GM12872 (cell line): ENCODE measurements around the gene KIT.

ENCODE experiments used
- TF ChIP-seq, protein P1 (sequence below): IDR thresholded peaks from 3 replicates; pipeline ENCODE4 v1.5.1; 2011; ENCODE audit warnings: low read depth, mild to moderate bottlenecking, low read length, moderate library complexity; ENCODE audit not compliant: insufficient read depth

Gene KIT

DNA sequence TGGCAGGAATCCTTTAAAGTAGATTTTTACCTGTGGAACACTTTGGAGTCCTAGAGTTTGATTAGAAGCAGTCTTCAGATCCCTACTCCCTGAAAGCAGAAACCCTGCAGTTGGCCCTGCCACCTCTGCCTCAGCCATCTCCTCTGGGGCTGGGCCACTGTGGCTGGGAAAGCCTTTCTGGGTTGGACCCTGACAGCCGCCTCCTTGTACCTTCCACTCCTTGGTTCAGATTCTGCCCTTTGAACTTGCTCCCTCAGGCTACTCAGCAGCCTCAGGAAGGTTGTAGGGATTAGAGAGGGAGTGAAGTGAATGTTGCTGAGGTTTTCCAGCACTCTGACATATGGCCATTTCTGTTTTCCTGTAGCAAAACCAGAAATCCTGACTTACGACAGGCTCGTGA lies 65.5 kb downstream of the KIT start:
- TF ChIP-seq, protein P1, sequence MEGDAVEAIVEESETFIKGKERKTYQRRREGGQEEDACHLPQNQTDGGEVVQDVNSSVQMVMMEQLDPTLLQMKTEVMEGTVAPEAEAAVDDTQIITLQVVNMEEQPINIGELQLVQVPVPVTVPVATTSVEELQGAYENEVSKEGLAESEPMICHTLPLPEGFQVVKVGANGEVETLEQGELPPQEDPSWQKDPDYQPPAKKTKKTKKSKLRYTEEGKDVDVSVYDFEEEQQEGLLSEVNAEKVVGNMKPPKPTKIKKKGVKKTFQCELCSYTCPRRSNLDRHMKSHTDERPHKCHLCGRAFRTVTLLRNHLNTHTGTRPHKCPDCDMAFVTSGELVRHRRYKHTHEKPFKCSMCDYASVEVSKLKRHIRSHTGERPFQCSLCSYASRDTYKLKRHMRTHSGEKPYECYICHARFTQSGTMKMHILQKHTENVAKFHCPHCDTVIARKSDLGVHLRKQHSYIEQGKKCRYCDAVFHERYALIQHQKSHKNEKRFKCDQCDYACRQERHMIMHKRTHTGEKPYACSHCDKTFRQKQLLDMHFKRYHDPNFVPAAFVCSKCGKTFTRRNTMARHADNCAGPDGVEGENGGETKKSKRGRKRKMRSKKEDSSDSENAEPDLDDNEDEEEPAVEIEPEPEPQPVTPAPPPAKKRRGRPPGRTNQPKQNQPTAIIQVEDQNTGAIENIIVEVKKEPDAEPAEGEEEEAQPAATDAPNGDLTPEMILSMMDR, result no peak

DNA sequence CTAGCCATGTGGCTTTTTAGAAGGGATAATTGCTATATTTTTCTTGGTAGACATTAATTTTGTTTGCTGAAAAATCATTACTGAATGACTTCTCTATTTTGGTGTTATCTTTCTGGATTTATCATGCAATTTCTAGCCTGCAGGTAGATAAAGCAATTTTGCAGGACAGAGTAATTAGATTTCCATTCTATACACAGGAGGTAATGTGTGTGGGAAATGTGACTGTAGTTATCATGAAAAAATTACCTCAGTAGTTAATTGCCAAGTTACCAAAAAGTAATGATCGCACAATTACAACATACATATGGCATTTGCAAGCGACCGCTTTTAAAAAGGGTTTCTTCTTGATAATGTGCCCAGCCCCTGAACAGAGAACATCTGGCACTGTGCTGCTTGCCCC lies 66.1 kb downstream of the KIT start:
- TF ChIP-seq, protein P1, result no peak

DNA sequence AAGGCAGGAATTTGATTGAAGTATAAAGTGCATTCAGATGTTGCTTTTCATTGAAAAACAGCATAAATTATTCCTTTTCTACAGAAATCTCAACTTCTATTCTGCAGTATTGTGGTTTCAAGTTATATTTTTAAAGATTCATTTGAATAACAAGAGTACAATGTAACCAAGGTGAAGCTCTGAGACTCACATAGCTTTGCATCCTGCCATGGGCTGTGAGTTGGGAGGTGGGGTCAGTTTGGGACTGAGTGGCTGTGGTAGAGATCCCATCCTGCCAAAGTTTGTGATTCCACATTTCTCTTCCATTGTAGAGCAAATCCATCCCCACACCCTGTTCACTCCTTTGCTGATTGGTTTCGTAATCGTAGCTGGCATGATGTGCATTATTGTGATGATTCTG lies 69.2 kb downstream of the KIT start:
- TF ChIP-seq, protein P1, result no peak

DNA sequence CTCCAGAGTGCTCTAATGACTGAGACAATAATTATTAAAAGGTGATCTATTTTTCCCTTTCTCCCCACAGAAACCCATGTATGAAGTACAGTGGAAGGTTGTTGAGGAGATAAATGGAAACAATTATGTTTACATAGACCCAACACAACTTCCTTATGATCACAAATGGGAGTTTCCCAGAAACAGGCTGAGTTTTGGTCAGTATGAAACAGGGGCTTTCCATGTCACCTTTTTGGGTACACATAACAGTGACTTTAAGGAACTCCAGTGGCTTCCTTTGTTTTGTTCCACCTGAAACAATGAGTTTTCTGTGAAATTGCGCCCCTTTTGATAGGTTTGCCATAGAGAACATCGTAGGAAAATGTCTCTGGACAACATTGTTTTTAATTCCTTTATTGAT lies 69.6 kb downstream of the KIT start:
- TF ChIP-seq, protein P1, result no peak

DNA sequence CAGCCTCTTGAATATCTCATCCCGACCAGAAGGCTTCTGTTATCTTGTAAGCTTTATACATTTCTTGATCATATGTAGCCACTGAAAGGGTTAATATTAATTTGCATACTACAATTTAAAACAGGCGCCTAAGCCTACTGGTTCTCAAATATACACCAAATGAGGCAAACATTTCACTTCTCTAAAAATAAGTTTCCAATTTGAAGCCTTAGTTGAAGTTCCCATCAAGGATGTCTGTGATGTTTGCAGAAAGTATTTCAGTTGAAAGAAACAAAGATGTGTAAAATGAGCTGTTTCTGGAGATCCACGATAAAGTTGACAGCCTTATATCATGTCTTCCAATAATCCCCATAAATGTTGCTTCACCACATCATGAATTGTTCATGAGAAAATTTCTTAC lies 70.6 kb downstream of the KIT start:
- TF ChIP-seq, protein P1, result no peak

DNA sequence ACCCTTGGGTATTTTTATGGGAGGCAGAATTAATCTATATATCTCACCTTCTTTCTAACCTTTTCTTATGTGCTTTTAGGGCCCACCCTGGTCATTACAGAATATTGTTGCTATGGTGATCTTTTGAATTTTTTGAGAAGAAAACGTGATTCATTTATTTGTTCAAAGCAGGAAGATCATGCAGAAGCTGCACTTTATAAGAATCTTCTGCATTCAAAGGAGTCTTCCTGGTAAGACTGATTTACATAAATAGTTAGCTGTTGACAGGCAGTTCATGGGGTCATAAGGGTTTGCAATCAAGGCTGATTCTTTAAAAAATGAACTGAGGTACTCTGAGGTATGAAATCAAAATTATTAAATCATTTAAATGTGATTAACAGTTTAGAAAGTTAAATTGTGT lies 71.5 kb downstream of the KIT start:
- TF ChIP-seq, protein P1, result no peak

DNA sequence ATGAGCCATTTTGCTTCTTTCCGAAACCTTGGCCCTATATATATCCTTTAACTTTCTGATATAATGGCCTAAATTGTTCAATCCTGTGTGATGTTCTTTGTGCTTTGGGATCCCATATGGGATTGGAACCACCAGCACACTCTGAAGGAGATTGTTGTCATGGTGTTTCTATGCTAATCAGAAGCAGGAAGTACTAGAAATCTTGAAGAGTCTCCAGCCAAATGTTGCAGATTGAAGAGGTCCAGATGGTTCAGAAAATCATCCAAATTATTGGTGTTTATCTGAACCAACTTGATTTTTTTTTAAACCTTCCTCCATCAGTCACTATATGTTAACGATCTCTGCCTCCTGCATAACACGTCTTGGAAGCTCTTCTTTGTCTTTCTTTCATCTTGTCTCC lies 72.8 kb downstream of the KIT start:
- TF ChIP-seq, protein P1, result no peak

DNA sequence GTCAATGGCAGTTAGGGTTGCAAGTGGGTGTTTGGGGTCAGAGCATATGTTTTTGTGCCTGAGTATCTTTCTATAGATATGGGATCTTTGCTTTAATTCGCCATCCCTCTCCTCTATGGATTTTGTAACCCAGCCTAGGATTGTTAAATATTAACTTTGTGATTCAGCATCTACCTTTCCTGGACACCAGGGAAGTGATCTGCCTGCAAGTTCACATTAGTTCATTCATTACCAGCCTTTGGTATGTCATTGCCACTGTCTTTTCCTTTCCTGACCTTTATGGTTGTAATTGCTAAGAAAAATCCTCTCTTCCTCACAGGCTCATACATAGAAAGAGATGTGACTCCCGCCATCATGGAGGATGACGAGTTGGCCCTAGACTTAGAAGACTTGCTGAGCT lies 73.8 kb downstream of the KIT start:
- TF ChIP-seq, protein P1, result no peak
